H9 (cell line): ENCODE data around the gene UTP4. TPM values are rescaled to one million over a fixed set of nuclear protein-coding genes. Genes with fewer than 3 reads are reported as not detected.

Experiments
- DNase-seq: peaks from one replicate; pipeline ENCODE4 v3.0.0-alpha.2; 2017
- H2AFZ ChIP-seq: one replicate; pipeline ENCODE4 v1.6.1; 2013; ENCODE audit warnings: mild to moderate bottlenecking, low read length, control low read depth, moderate library complexity
- H2AK5ac ChIP-seq: 2 replicates; pipeline ENCODE4 v1.6.1; 2013; ENCODE audit warnings: low read length, control low read depth, mixed read lengths; ENCODE audit not compliant: insufficient read length
- H2BK120ac ChIP-seq: one replicate; pipeline ENCODE4 v1.6.1; 2013; ENCODE audit warnings: low read depth, mild to moderate bottlenecking, low read length, control low read depth, inconsistent platforms; ENCODE audit not compliant: poor library complexity, severe bottlenecking
- H2BK12ac ChIP-seq: 2 replicates; pipeline ENCODE4 v1.6.1; 2013; ENCODE audit warnings: low read length, control low read depth, mixed read lengths, low read depth; ENCODE audit not compliant: insufficient read length
- H2BK15ac ChIP-seq: 2 replicates; pipeline ENCODE4 v1.6.1; 2013; ENCODE audit warnings: low read depth, low read length, control low read depth
- H2BK20ac ChIP-seq: one replicate; pipeline ENCODE4 v1.6.1; 2013; ENCODE audit warnings: low read depth, mild to moderate bottlenecking, low read length, control low read depth, inconsistent platforms; ENCODE audit not compliant: poor library complexity, severe bottlenecking
- H2BK5ac ChIP-seq: 2 replicates; pipeline ENCODE4 v1.6.1; 2013; ENCODE audit warnings: low read length, control low read depth, mixed read lengths; ENCODE audit not compliant: insufficient read length
- H3K14ac ChIP-seq: 2 replicates; pipeline ENCODE4 v1.6.1; 2013; ENCODE audit warnings: low read length, control low read depth; ENCODE audit not compliant: insufficient read depth
- H3K18ac ChIP-seq: 2 replicates; pipeline ENCODE4 v1.6.1; 2013; ENCODE audit warnings: low read depth, mild to moderate bottlenecking, mixed read lengths, low read length, control low read depth; ENCODE audit not compliant: insufficient read length
- H3K23ac ChIP-seq: 2 replicates; pipeline ENCODE4 v1.6.1; 2013; ENCODE audit warnings: low read length, control low read depth, mixed read lengths, low read depth; ENCODE audit not compliant: insufficient read length
- H3K23me2 ChIP-seq: 2 replicates; pipeline ENCODE4 v1.6.1; 2013; ENCODE audit warnings: low read depth, mild to moderate bottlenecking, mixed read lengths, low read length, control low read depth; ENCODE audit not compliant: insufficient read length, poor library complexity, severe bottlenecking
- H3K27ac ChIP-seq: 2 replicates; pipeline ENCODE4 v1.5.1; 2013; ENCODE audit warnings: low read length, control low read depth, mixed read lengths, low read depth; ENCODE audit not compliant: insufficient read length
- H3K27me3 ChIP-seq: 2 replicates; pipeline ENCODE4 v1.6.1; 2013; ENCODE audit warnings: low read length, control low read depth, inconsistent platforms; ENCODE audit not compliant: insufficient read depth
- H3K4ac ChIP-seq: 2 replicates; pipeline ENCODE4 v1.6.1; 2013; ENCODE audit warnings: low read depth, mild to moderate bottlenecking, control low read depth, inconsistent platforms, low read length, moderate library complexity
- H3K4me1 ChIP-seq: 2 replicates; pipeline ENCODE4 v1.6.1; 2013; ENCODE audit warnings: low read length, control low read depth, inconsistent platforms; ENCODE audit not compliant: insufficient read depth
- H3K4me2 ChIP-seq: 2 replicates; pipeline ENCODE4 v1.6.1; 2013; ENCODE audit warnings: low read length, control low read depth, mixed read lengths; ENCODE audit not compliant: insufficient read length, insufficient read depth
- H3K56ac ChIP-seq: 2 replicates; pipeline ENCODE4 v1.6.1; 2013; ENCODE audit warnings: low read depth, mild to moderate bottlenecking, mixed read lengths, low read length, control low read depth; ENCODE audit not compliant: insufficient read length
- H3K79me1 ChIP-seq: 2 replicates; pipeline ENCODE4 v1.6.1; 2013; ENCODE audit warnings: low read depth, mild to moderate bottlenecking, moderate library complexity, low read length, control low read depth, inconsistent platforms; ENCODE audit not compliant: insufficient read depth, poor library complexity, severe bottlenecking
- H3K79me2 ChIP-seq: 2 replicates; pipeline ENCODE4 v1.6.1; 2013; ENCODE audit warnings: low read length, control low read depth, inconsistent platforms; ENCODE audit not compliant: insufficient read depth
- H3K9ac ChIP-seq: 2 replicates; pipeline ENCODE4 v1.6.1; 2013; ENCODE audit warnings: low read length, control low read depth, mixed read lengths; ENCODE audit not compliant: insufficient read length; ENCODE audit errors: extremely low read depth
- H3K9me3 ChIP-seq: one replicate; pipeline ENCODE4 v1.6.1; 2013; ENCODE audit warnings: low read depth, low read length, inconsistent platforms; ENCODE audit not compliant: control insufficient read depth
- H3T11ph ChIP-seq: one replicate; pipeline ENCODE4 v1.6.1; 2013; ENCODE audit warnings: mild to moderate bottlenecking, low read length, control low read depth, inconsistent platforms
- H4K20me1 ChIP-seq: one replicate; pipeline ENCODE4 v1.6.1; 2013; ENCODE audit not compliant: control insufficient read depth, insufficient read length, insufficient read depth
- H4K5ac ChIP-seq: 2 replicates; pipeline ENCODE4 v1.6.1; 2013; ENCODE audit warnings: low read depth, mild to moderate bottlenecking, mixed read lengths, low read length, control low read depth; ENCODE audit not compliant: insufficient read length
- H4K8ac ChIP-seq: replicated peaks from 2 replicates; pipeline ENCODE4 v1.6.1; 2013; ENCODE audit warnings: low read length, control low read depth, mixed read lengths, low read depth; ENCODE audit not compliant: insufficient read length
- H4K91ac ChIP-seq: 2 replicates; pipeline ENCODE4 v1.6.1; 2013; ENCODE audit warnings: low read depth, mild to moderate bottlenecking, moderate library complexity, mixed read lengths, low read length, control low read depth; ENCODE audit not compliant: insufficient read length
- H3K27ac Mint-ChIP-seq, 3 experiments: 2 replicates in 2 of 3; 3 replicates in 1 of 3; pipeline ENCODE4 v1.8.0; 2020 to 2021; ENCODE audit warnings: mixed read lengths in 3 of 3, mild to moderate bottlenecking in 1 of 3, moderate library complexity in 1 of 3
- H3K27me3 Mint-ChIP-seq: 2 replicates; pipeline ENCODE4 v1.8.0; 2021; ENCODE audit warnings: low read depth, mild to moderate bottlenecking, moderate library complexity, mixed read lengths
- H3K36me3 Mint-ChIP-seq, 3 experiments: 2 replicates in 2 of 3; 3 replicates in 1 of 3; pipeline ENCODE4 v1.8.0; 2020 to 2021; ENCODE audit warnings: low read depth in 3 of 3, mixed read lengths in 3 of 3; ENCODE audit not compliant: insufficient read depth in 1 of 3
- H3K4me1 Mint-ChIP-seq, 2 experiments: 2 replicates each; pipeline ENCODE4 v1.8.0; 2020; ENCODE audit warnings: mixed read lengths in 2 of 2
- H3K4me3 Mint-ChIP-seq, 2 experiments: 2 replicates in 1 of 2; 3 replicates in 1 of 2; pipeline ENCODE4 v1.8.0; 2020 to 2021; ENCODE audit warnings: mild to moderate bottlenecking in 2 of 2, mixed read lengths in 2 of 2, moderate library complexity in 1 of 2
- H3K9me3 Mint-ChIP-seq, 2 experiments: 2 replicates in 1 of 2; 3 replicates in 1 of 2; pipeline ENCODE4 v1.8.0; 2020; ENCODE audit warnings: mild to moderate bottlenecking in 2 of 2, mixed read lengths in 2 of 2, moderate library complexity in 1 of 2
- CTCF ChIP-seq: fragments of 200-600 bp; sonication (generic); conservative IDR thresholded peaks from 3 replicates; pipeline ENCODE4 v1.8.0; 2021; ENCODE audit warnings: antibody characterized with exemption, mild to moderate bottlenecking
- WGBS: extraction: QIAGEN DNeasy Blood & Tissue Kit; methylation state at CpG from one replicate; pipeline ENCODE4 v1.1.7; 2013; ENCODE audit warnings: missing lambda C conversion rate, low lambda C conversion rate, mixed read lengths; ENCODE audit not compliant: insufficient read length; ENCODE audit errors: extremely low coverage; 5-methylcytosine and 5-hydroxymethylcytosine counted together
- total RNA-seq: library from RNA; stranded (reverse); gene quantifications from 2 replicates; pipeline ENCODE4 v1.2.1, GENCODE V29; 2021

UTP4 gene
- total RNA-seq, 1 experiment from 2014 or later = 94.0 TPM

GRCh38 chr16:69141014-69141413 lies 8.6 kb downstream of the UTP4 start:
- Histone ChIP-seq H3K14ac (no peak overlapping the region), H3K9me3 (no peaks in the 10 kb centered on the region), H2BK20ac (no peak overlapping the region), H3K18ac (no peak overlapping the region), H2BK15ac (no peak overlapping the region), H4K5ac (no peak overlapping the region), H3T11ph (no peak overlapping the region), H3K79me1 (no peaks in the 10 kb centered on the region), H3K27me3 (no peaks in the 10 kb centered on the region), H3K56ac (no peak overlapping the region), H4K8ac (no peak overlapping the region), H3K4me2 (no peak overlapping the region), H2BK5ac (no peak overlapping the region), H4K20me1 (no peaks in the 10 kb centered on the region), H2AK5ac (no peak overlapping the region), H2BK12ac (no peak overlapping the region), H3K27ac (no peak overlapping the region), H3K23ac (no peak overlapping the region), H3K23me2 (no peaks in the 10 kb centered on the region), H2BK120ac (no peak overlapping the region), H3K4ac (no peak overlapping the region), H3K4me1 (no peaks in the 10 kb centered on the region), H3K79me2 (peaks cover 2% of the 10 kb centered on the region; the same call in 1 of the 2 replicates), H3K9ac (no peak overlapping the region), H2AFZ (no peak overlapping the region), H4K91ac (no peak overlapping the region)
- Mint-ChIP-seq H3K36me3 (peaks cover 66 to 90% (median 85%) of the 10 kb centered on the region in 3 experiments; a peak in 6 of 7 replicates), H3K4me3 (no peak overlapping the region), H3K4me1 (no peaks in the 10 kb centered on the region), H3K9me3 (no peaks in the 10 kb centered on the region), H3K27me3 (no peaks in the 10 kb centered on the region), H3K27ac (no peak overlapping the region; a peak in 1 of 7 replicates)
- DNase-seq = no peak
- TF ChIP-seq CTCF = no peak
- WGBS = no CpG with 5 or more reads among the region's 5 CpGs
